Measurements from ENCODE around the gene DDB1.
A peak's percentile ranks its signal among the peaks of the same experiment; 100 is the strongest.

DDB1 gene

GRCh38 chr11:61334434-61335354 lies 1.8 kb upstream of the DDB1 start:
- DNase-seq: no peak

GRCh38 chr11:61333550-61334433 lies 887 bp upstream of the DDB1 start:
- no peak for DNase-seq

DNA sequence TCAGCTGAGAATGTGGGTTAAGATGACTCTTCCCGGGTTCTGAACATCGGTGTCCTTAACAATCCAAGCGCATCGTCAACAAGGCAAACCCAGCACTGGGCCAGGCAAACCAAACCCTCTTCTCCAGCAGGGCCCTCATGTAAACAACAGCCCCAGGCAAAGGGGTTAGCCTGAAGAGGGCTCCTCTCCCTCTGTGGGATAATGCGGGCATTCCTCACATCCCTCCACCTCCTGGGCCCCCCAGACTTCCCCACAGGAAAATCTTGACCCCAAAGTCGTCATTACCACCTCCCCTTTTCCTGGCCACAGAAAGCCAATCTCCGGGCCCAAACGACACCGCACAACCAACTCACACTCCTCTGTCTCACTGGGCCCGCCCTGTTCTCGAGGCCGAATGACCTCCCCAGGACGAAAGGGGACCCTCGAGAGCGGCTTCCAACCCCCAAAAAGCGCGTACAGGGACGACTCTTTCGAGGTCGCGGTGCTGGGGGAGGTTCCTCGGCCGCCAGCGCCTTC lies 566 bp downstream of the DDB1 start:
- DNase-seq: no peak

GRCh38 chr11:61331651-61332050 lies 1.3 kb downstream of the DDB1 start:
- DNase-seq: no peak

GRCh38 chr11:61329871-61330270 lies 3.0 kb downstream of the DDB1 start:
- DNase-seq: no peak

GRCh38 chr11:61328351-61328750 lies 4.6 kb downstream of the DDB1 start:
- no peak for DNase-seq

DNA sequence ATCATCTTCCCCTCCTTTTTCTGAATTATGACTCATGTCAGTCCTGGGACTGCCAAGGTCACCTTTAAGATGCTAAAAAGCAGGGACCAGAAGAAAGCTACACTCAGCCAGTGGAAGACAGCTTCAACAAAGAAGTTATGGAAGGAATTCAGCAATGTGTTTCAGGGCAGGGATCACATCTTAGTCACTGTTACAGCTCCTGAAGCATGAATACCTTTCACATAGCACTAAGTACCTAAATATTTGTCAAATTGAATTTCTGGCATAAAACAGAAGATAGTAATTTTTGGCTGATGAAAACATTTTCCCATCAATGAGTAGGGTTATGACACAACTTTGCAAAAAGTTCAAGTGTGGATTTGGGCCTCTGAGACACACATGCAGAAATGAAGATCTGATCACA lies 5.2 kb downstream of the DDB1 start:
- no peak for DNase-seq

- DNase-seq: no peak
These were observed 7.1 kb downstream of the DDB1 start for GRCh38 chr11:61325649-61326414.

- no peak for DNase-seq
These were observed 17.6 kb downstream of the DDB1 start for GRCh38 chr11:61315260-61315659.

DNA sequence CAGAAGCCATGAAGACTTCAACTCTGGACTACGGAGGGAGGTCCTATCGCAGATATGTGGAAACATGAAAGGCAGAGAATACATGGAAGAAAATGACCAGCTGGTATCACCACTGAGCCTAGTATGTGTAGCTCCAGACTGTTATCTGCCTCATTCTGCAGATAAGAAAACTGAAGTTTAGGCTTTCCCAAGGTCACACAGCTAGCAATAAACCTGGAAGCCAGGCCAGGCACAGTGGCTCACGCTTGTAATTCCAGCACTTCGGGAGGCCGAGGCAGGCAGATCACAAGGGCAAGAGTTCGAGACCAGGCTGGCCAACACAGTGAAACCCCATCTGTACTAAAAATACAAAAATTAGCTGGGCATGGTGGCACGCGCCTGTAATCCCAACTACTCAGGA lies 22.2 kb downstream of the DDB1 start:
- DNase-seq: no peak

- no peak for DNase-seq
These were observed 23.2 kb downstream of the DDB1 start for GRCh38 chr11:61309739-61310138.

GRCh38 chr11:61309141-61309540 lies 23.8 kb downstream of the DDB1 start:
- no peak for DNase-seq

- DNase-seq: no peak
These were observed 25.6 kb downstream of the DDB1 start for GRCh38 chr11:61307354-61307753.

DNA sequence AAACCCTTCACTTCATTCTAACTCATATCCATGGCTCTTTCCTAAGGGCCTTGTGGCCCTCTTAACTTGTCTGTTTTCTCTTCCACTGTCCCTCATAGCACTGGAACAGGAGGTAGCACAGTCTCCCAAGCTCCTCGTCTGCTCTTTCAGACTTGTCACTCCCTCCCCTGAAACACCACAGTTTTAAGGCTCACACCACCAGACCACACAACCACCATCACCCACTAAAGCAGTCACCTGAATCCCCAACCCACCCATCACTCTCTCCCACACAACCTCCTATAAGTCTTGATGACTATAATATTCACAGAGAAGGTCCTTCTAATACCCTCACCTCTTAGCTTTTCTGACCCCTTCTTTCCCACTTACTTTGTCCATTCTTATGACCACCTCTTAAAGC lies 26.7 kb downstream of the DDB1 start:
- DNase-seq: no peak

GRCh38 chr11:61305417-61305816 lies 27.5 kb downstream of the DDB1 start:
- DNase-seq: no peak

GRCh38 chr11:61303725-61304124 lies 29.2 kb downstream of the DDB1 start:
- DNase-seq: no peak

- DNase-seq: no peak
These were observed 30.4 kb downstream of the DDB1 start for GRCh38 chr11:61302550-61302949.

- DNase-seq: no peak
These were observed 34.2 kb downstream of the DDB1 start for GRCh38 chr11:61298663-61299244.

DNA sequence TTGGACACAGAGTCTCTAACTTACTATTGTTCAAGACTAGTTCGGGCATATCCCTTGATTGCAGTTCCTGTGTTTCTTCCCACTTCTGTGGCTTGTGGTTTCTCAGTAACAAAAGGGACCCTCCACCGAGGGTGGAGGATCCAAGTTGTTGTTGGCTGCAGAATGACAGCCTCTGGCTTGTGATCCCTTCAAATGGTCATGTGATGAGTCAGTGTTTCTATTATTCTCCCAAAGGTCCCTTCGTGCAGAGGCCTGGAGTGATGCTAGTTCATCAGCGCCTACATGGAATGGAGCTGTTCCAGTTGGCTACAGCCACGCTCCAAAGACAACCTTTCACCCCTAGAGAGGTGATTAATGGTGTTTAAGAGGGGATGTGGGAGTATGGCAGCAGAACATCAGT lies 35.2 kb downstream of the DDB1 start:
- DNase-seq: no peak

- DNase-seq: no peak
These were observed 35.6 kb downstream of the DDB1 start for GRCh38 chr11:61297341-61297740.

DNA sequence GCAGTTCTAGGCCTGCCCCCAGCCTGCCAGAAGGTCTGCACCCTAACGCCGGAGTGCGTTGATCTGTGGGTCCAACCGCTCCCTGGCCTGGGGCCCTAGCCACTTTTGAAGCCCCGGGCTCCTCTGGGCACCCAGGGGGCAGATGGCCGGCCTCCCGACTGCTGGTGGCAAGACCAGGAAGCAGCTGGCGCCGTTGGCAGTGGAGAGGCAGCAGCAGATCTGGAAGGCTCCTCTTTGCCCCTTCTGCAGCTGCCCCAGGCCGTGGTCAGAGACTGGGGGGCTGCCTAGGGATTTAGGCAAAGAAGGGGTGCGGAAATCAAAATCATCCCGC lies 37.3 kb downstream of the DDB1 start:
- DNase-seq: no peak

DNA sequence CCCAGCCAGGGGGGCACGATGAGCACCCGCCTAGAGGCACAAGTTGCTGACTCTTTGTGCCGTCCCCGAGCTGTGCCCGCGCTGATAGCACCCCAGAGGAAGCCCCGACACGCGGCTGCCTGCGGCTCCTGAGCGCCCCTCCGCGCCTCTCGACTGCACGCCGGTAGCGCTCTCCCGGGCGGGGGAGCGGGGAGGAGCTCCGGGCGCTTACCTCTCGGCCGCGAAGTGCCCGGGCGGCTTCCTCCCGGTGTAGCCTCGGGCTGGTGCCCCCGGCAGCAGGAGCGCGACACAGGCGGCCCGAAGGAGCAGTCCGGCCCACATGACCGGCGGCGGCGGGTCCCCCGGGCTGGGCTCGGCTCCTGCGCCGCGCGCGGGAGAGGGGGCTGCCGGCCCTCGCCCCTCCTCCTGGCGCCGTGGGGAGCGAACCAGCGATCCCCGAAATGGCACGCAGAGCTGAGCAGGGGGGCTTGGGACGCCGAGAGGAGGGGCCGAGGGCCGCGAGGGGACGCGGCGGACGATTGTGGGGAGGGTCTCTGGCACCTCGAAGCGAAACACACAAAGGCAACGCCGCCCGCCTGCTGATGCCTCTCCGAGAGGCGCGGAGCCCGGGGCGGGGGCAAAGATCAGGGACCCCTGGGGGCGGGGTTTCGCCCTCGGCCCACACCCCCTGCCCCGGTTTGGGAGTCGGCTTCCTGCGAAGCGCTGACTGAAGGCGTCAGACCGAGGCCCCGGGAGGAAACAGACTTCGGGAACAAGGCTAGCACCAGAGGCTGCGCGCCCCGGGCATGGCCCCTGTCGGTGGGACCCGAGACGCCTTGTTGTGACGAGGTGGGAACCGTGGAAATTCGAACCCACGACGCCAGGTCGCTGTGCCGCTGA lies 37.9 kb downstream of the DDB1 start, which contains the start of gene VWCE:
Gene VWCE, minus strand, starts transcription at position 600 of the 879 bp plus-strand sequence. Its CDS starts 279 bp downstream, at position 321.
- DNase-seq: peak; percentile 75

Data from NCI-H345 (cell line).